HK-2 (cell line): Measurements from ENCODE around the gene TOP2B.

Experiments used
- DNase-seq: peaks from one replicate; pipeline ENCODE4 v3.0.0-alpha.2; 2018; ENCODE audit not compliant: unreplicated experiment

TOP2B gene

DNA sequence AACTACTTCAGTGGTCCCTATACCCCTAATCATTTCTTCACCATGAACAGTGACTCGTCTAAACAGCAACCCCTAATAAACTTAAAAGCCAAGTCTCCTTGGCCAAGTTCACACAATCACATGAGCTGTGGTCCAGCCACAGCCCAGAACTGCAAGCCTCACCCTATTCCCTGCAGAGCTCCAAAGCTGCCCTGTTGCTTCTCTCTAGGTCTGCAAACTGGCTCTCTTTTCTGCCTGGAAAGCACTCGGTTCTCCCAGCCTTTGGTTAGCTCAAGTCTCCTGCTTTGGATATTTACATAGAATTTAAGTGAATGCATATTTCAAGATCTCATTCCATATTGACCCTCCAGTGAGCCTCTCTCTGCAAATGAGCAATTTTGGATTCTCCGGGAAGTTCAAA, 107.0 kb downstream of the TOP2B start:
- no peak for DNase-seq

DNA sequence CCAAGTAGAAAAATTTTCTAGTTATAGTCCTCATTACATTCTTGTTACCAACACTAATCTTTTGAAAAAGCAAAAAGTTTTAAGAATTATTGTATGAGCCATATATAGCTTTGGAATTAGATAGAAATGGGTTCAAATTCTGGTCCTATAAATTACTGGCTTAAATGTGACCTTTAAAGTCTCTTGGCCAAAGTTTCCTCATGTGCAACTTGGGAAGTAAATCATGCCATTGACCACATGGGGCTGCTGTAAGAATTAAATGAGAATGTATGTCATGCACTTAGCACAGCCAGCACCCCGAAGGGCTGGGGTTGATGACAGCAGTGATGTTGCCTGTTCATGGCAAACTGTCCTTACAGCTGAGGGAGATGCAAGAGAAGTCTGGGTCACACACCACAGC, 108.3 kb downstream of the TOP2B start:
- no peak for DNase-seq

DNA sequence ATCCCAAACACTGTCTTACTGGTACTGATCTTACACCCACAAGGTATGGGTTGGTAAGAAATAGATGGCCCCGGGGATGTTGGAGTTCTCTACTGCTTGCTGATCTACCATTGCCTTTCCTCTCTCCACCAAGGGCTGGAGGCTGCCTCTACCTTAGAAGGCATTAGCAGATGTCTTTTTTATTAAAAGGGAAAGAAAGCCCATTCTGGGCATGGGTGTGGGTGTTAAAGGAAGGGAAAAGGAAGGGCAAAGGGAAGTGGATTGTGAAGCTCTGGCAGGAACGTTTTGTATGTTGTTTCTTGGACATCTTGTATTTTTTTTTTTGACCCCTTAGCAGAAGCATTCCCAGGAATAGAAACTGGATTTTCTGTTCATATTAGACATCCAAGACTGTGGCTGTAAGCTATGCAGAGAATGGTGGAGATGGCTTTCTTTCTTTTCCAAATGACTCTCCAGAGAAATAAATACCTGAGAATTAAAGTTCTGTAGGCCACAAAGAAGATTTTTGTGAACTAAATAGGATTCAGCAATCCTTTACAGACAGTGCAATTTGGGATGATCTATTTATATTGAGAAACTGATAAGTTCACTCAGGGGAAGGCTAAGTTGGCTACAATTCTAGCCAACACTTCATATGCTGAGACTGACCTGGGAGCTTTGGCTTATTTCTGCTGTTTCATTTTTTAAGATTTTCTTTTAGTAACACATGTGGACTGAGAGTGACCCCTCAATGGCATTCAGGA, 108.8 kb downstream of the TOP2B start:
- no peak for DNase-seq

DNA sequence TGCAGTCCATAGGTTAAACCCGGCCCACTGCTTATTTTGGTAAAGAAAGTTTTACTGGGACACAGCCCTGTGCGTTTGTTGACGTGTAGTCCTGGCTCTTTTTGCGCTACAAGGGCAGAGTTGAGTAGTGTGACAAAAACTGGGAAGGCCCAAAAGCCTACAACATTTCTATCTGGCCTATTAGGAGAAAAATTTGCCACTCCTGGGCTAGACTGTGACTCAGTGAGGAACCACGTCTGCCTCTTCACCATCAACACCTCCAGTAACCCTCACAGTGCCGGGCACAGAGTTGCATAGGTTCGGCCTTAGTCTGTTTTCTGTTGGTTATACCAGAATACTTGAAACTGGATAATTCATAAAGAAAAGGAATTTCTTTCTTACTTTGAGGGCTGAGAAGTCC, 110.3 kb downstream of the TOP2B start:
- DNase-seq, result no peak

DNA sequence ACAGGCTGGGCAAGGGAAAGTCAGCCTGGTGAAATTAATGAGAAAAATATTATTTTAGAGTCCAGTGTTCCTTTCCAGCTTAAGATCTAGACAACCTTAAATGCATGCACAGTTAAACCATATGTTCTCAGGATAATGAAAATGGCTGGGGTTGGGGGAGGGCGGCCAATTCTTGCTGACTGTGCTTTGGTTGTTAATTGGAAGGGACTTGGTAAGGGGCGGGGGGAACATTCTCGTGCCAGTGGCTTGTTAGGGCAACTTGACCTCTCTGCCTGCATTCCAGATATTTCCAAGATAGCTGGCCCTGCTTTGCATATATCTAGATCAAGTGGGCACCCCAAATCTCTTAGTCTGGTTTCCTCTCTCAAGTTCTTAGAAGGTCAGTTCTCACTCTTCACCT, 112.5 kb downstream of the TOP2B start:
- no peak for DNase-seq

DNA sequence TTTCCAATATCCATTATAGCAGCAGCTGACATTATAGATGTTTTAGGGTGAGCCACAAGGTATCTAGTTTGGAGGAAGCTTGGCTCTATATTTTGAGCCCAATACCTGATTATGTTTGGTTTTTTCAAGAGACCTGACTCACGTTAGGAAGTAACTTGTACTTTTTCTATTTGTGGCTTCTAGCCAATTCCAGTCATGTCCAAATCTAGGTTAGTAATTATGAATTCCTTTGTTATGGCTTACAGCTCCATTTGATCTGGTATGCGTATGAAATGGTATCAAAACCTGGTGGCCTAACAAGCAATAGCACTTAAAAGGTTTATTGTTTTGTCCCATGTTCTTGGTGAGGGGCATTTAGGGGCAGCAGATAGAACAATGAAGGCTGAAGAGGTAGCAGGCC, 115.9 kb downstream of the TOP2B start:
- DNase-seq, result no peak

DNA sequence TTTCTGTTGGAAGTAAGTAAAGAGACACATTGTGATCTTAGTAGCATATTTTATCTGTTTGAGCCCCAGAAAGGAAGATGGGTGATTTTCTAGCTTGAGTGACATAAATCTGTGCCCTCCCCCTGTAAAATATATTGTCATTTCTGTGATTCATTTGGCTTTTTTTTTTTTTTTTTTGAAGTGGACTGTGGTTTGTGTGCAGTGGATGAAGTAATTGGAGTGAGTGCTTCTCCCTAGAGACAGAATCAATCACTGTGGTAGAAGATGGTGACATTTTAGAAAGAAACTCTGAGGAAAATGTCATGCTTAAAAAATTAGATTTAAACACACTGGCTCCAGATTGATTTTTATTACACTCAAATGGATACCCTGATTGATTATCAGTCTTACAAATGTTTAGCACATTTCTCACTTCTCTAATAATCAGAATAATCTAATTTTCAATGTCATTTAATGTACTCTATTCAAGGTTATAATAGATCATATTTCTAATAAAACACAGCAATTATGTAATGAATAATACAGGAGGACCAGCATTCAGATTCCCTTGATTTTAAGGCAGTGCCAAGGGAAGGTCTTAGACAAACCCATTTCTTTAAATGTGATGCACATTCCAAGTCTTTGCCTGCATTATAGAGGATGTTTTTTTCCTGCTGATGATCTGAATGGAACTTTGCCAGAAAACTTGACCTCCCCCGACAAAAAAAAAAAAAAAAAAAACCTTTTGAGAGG, 116.6 kb downstream of the TOP2B start:
- DNase-seq, result no peak
